ENCODE results near the gene RRP1B.
"Not testable (repeated sequence)": the region's sequence is repeated elsewhere in the genome, so short reads cannot be mapped to it uniquely, and the experiment has no call there.

DNA sequence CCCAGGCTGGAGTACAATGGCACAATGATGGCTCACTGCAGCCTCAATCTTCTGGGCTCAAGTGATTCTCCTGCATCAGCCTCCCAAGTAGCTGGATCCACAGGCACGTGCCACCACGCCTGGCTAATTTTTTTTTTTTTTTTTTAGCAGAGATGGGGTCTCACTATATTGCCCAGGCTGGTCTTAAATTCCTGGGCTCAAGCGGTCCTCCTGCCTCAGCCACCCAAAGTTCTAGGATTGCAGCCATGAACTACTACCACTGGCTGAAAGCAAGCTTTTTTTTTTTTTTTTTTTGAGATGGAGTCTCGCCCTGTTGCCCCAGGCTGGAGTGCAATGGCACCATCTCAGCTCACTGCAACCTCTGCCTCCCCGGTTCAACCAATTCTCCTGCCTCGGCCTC lies 53.8 kb downstream of the RRP1B start:
- TF ChIP-seq, protein P1, sequence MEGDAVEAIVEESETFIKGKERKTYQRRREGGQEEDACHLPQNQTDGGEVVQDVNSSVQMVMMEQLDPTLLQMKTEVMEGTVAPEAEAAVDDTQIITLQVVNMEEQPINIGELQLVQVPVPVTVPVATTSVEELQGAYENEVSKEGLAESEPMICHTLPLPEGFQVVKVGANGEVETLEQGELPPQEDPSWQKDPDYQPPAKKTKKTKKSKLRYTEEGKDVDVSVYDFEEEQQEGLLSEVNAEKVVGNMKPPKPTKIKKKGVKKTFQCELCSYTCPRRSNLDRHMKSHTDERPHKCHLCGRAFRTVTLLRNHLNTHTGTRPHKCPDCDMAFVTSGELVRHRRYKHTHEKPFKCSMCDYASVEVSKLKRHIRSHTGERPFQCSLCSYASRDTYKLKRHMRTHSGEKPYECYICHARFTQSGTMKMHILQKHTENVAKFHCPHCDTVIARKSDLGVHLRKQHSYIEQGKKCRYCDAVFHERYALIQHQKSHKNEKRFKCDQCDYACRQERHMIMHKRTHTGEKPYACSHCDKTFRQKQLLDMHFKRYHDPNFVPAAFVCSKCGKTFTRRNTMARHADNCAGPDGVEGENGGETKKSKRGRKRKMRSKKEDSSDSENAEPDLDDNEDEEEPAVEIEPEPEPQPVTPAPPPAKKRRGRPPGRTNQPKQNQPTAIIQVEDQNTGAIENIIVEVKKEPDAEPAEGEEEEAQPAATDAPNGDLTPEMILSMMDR (conservative IDR thresholded peaks at IDR 0.05; ENCODE audit: low read depth in 2 of 2): not testable (repeated sequence)
- not testable (repeated sequence) for TF ChIP-seq EZH2 (IDR thresholded peaks at IDR 0.05; ENCODE audit: low read depth, unreplicated experiment); EZH2phosphoT487 (IDR thresholded peaks at IDR 0.05; ENCODE audit: unreplicated experiment)

Data from GM23338 (cell line).